ENCODE data around the gene KRT79. TPM values are rescaled to one million over a fixed set of nuclear protein-coding genes. Genes with fewer than 3 reads are reported as not detected.
A peak's percentile ranks its signal among the peaks of the same experiment; 100 is the strongest.

KRT79 gene
- total and polyA plus RNA-seq, 2 donors (not counting 1 experiment from before 2014, with no cell fraction given): not detected

DNA sequence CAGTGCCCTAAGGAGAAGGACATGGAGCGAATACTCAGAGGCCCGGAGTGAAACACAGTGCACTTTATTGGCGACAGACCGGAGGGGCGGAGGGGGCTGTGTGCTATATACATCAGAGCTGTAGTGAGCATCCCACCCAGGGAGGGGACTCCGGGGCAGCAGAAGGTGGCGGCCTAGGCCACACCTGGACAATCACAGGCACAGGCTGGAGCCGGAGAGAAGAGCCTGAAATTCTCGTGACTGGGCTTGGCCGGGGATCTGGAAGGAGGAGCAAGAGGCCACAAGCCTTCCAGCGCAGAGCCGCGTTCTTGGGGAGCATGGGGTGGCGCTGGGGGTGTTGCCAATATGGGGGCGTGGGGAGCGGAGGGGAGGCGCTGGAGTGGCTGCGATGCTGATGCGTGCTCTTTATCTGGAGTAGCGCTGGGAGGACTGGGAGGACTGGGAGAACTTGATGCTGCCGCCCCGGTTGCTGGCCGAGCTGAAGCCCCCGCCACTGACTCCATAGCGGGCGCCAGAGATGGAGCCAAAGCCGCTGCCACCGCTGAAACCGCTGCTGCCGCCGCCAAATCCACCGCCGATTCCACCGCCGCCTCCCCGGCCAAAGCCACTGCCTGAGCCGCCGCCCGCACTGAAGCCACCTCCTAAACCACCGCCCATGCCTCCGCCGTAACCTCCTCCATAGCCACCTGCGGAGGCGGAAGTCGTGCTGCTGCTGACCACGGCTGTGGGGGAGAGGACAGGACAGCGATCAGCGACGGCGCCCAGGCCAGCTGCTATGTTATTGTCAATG lies 44.3 kb downstream of the KRT79 start:
- peaks cover 17% of the 10 kb centered on the region for H3K27me3 ChIP-seq (ENCODE audit: control insufficient read depth, insufficient read depth, low read length)
- H3K4me1 ChIP-seq (ENCODE audit: control insufficient read depth, extremely low read depth, insufficient read depth, low read length): no peaks in the 10 kb centered on the region
- no peaks in the 10 kb centered on the region for H3K36me3 ChIP-seq (ENCODE audit: control insufficient read depth, insufficient read depth, low read length)
- peak in 1 of 2 donors; percentile 11 for DNase-seq (ENCODE audit: low read depth in 2 of 2)
- no peak overlapping the region for H3K4me3 ChIP-seq (replicated peaks in 1 of 4; ENCODE audit: control extremely low read depth in 1 of 4, insufficient read depth in 1 of 4, low read depth in 3 of 4, low read length in 4 of 4)
- TF ChIP-seq, protein P1, sequence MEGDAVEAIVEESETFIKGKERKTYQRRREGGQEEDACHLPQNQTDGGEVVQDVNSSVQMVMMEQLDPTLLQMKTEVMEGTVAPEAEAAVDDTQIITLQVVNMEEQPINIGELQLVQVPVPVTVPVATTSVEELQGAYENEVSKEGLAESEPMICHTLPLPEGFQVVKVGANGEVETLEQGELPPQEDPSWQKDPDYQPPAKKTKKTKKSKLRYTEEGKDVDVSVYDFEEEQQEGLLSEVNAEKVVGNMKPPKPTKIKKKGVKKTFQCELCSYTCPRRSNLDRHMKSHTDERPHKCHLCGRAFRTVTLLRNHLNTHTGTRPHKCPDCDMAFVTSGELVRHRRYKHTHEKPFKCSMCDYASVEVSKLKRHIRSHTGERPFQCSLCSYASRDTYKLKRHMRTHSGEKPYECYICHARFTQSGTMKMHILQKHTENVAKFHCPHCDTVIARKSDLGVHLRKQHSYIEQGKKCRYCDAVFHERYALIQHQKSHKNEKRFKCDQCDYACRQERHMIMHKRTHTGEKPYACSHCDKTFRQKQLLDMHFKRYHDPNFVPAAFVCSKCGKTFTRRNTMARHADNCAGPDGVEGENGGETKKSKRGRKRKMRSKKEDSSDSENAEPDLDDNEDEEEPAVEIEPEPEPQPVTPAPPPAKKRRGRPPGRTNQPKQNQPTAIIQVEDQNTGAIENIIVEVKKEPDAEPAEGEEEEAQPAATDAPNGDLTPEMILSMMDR (conservative IDR thresholded peaks at IDR 0.05 in 1 of 2, IDR thresholded peaks at IDR 0.05 in 1 of 2; ENCODE audit: low read depth in 1 of 2, low read length in 2 of 2): no peak
- no peak for TF ChIP-seq EZH2 (IDR thresholded peaks at IDR 0.05; ENCODE audit: low read length, missing control alignments)
- H2AFZ ChIP-seq (ENCODE audit: low read length): no peak overlapping the region
- no peaks in the 10 kb centered on the region for H3K9me3 ChIP-seq (ENCODE audit: control insufficient read depth, insufficient read depth, low read depth, low read length)
- no peak overlapping the region for H3K9ac ChIP-seq (ENCODE audit: insufficient read depth, low read length)
- H3K27ac ChIP-seq (ENCODE audit: insufficient read depth, low read length): no peak overlapping the region
- H3K4me2 ChIP-seq (ENCODE audit: extremely low read depth, insufficient read depth, low read length): no peak overlapping the region
- no peaks in the 10 kb centered on the region for H3K79me2 ChIP-seq (ENCODE audit: control insufficient read depth, insufficient read depth, low read length)
- no peaks in the 10 kb centered on the region for H4K20me1 ChIP-seq (ENCODE audit: control insufficient read depth, extremely low read depth, insufficient read depth, low read length)

- H3K4me1 ChIP-seq (ENCODE audit: control insufficient read depth, extremely low read depth, insufficient read depth, low read length): no peaks in the 10 kb centered on the region
- DNase-seq (ENCODE audit: low read depth in 2 of 2): no peak
- H2AFZ ChIP-seq (ENCODE audit: low read length): no peak overlapping the region
- no peaks in the 10 kb centered on the region for H3K79me2 ChIP-seq (ENCODE audit: control insufficient read depth, insufficient read depth, low read length)
- H3K4me3 ChIP-seq (replicated peaks in 1 of 4; ENCODE audit: control extremely low read depth in 1 of 4, insufficient read depth in 1 of 4, low read depth in 3 of 4, low read length in 4 of 4): no peak overlapping the region
- TF ChIP-seq, protein P1 (conservative IDR thresholded peaks at IDR 0.05 in 1 of 2, IDR thresholded peaks at IDR 0.05 in 1 of 2; ENCODE audit: low read depth in 1 of 2, low read length in 2 of 2): no peak
- TF ChIP-seq EZH2 (IDR thresholded peaks at IDR 0.05; ENCODE audit: low read length, missing control alignments): no peak
- H4K20me1 ChIP-seq (ENCODE audit: control insufficient read depth, extremely low read depth, insufficient read depth, low read length): no peaks in the 10 kb centered on the region
- H3K4me2 ChIP-seq (ENCODE audit: extremely low read depth, insufficient read depth, low read length): no peak overlapping the region
- no peak overlapping the region for H3K9ac ChIP-seq (ENCODE audit: insufficient read depth, low read length)
- H3K36me3 ChIP-seq (ENCODE audit: control insufficient read depth, insufficient read depth, low read length): no peaks in the 10 kb centered on the region
- peaks cover 17% of the 10 kb centered on the region for H3K27me3 ChIP-seq (ENCODE audit: control insufficient read depth, insufficient read depth, low read length)
- no peak overlapping the region for H3K27ac ChIP-seq (ENCODE audit: insufficient read depth, low read length)
- no peaks in the 10 kb centered on the region for H3K9me3 ChIP-seq (ENCODE audit: control insufficient read depth, insufficient read depth, low read depth, low read length)
Observed at GRCh38 chr12:52788876-52789636, 45.1 kb downstream of the KRT79 start.

GRCh38 chr12:52788192-52788875 lies 45.8 kb downstream of the KRT79 start:
- H3K36me3 ChIP-seq (ENCODE audit: control insufficient read depth, insufficient read depth, low read length): no peaks in the 10 kb centered on the region
- TF ChIP-seq, protein P1 (conservative IDR thresholded peaks at IDR 0.05 in 1 of 2, IDR thresholded peaks at IDR 0.05 in 1 of 2; ENCODE audit: low read depth in 1 of 2, low read length in 2 of 2): no peak
- TF ChIP-seq EZH2 (IDR thresholded peaks at IDR 0.05; ENCODE audit: low read length, missing control alignments): no peak
- H3K4me2 ChIP-seq (ENCODE audit: extremely low read depth, insufficient read depth, low read length): no peak overlapping the region
- no peaks in the 10 kb centered on the region for H3K4me1 ChIP-seq (ENCODE audit: control insufficient read depth, extremely low read depth, insufficient read depth, low read length)
- no peak overlapping the region for H3K27ac ChIP-seq (ENCODE audit: insufficient read depth, low read length)
- H3K9me3 ChIP-seq (ENCODE audit: control insufficient read depth, insufficient read depth, low read depth, low read length): no peaks in the 10 kb centered on the region
- no peak overlapping the region for H2AFZ ChIP-seq (ENCODE audit: low read length)
- H3K9ac ChIP-seq (ENCODE audit: insufficient read depth, low read length): no peak overlapping the region
- DNase-seq (ENCODE audit: low read depth in 2 of 2): no peak
- no peak overlapping the region for H3K4me3 ChIP-seq (replicated peaks in 1 of 4; ENCODE audit: control extremely low read depth in 1 of 4, insufficient read depth in 1 of 4, low read depth in 3 of 4, low read length in 4 of 4)
- H3K79me2 ChIP-seq (ENCODE audit: control insufficient read depth, insufficient read depth, low read length): no peaks in the 10 kb centered on the region
- peaks cover 17% of the 10 kb centered on the region for H3K27me3 ChIP-seq (ENCODE audit: control insufficient read depth, insufficient read depth, low read length)
- H4K20me1 ChIP-seq (ENCODE audit: control insufficient read depth, extremely low read depth, insufficient read depth, low read length): no peaks in the 10 kb centered on the region

Data from fibroblast of lung (primary cell).